Measurements from ENCODE around the gene TSR2.

- TF ChIP-seq CTCF (IDR thresholded peaks at IDR 0.05; ENCODE audit: control extremely low read depth in 1 of 3, insufficient read depth in 1 of 3, low read depth in 1 of 3, low read length in 3 of 3) = no peak
- no peak for TF ChIP-seq EZH2 (IDR thresholded peaks at IDR 0.05; ENCODE audit: low read depth, low read length, severe bottlenecking)
These were observed 39.2 kb downstream of the TSR2 start for GRCh38 chrX:54479136-54480111.
